Brain microvascular endothelial cell (primary cell): Measurements from ENCODE around the gene SPSB4.

Experiments
- DNase-seq: peaks from one replicate; pipeline ENCODE4 v3.0.0-alpha.2; 2020
- H3K27ac ChIP-seq: fragments of 250-450 bp; sonication (Bioruptor Pico); 2 replicates; pipeline ENCODE4 v1.5.1; 2020; ENCODE audit warnings: mild to moderate bottlenecking, moderate library complexity
- H3K27me3 ChIP-seq: fragments of 250-450 bp; sonication (Bioruptor Pico); replicated peaks from 2 replicates; pipeline ENCODE4 v1.5.1; 2020; ENCODE audit warnings: mild to moderate bottlenecking
- H3K36me3 ChIP-seq: fragments of 250-450 bp; sonication (Bioruptor Pico); replicated peaks from 2 replicates; pipeline ENCODE4 v1.5.1; 2020; ENCODE audit warnings: mild to moderate bottlenecking
- H3K4me3 ChIP-seq: 2 replicates; pipeline ENCODE4 v1.5.1; 2011; ENCODE audit warnings: low read depth, mild to moderate bottlenecking, control low read depth, low read length, moderate library complexity
- CTCF ChIP-seq: IDR thresholded peaks from 2 replicates; pipeline ENCODE4 v1.5.1; 2011; ENCODE audit warnings: low read depth, mild to moderate bottlenecking, moderate library complexity, low read length, control low read depth, inconsistent platforms; ENCODE audit errors: missing control alignments
- in situ Hi-C: cut with HindIII; loops from 2 replicates; pipeline ENCODE4 v1.10.0; 2017; ENCODE audit warnings: low sequenced_read_pairs, low pct_ligation_motif_present

The SPSB4 gene

GRCh38 chr3:141089339-141090152 is 38.4 kb downstream of the SPSB4 start:
- in situ Hi-C loops, result no loop called here
- Histone ChIP-seq H3K27me3 (no peaks in the 10 kb centered on the region), H3K4me3 (no peak overlapping the region), H3K36me3 (no peaks in the 10 kb centered on the region), H3K27ac (no peak overlapping the region)
- DNase-seq, result no peak
- TF ChIP-seq CTCF, result no peak

- in situ Hi-C loops, result no loop called here
- DNase-seq, result no peak
- TF ChIP-seq CTCF, result no peak
- no peak overlapping the region for H3K4me3 ChIP-seq
- no peaks in the 10 kb centered on the region for H3K27me3 ChIP-seq
- no peak overlapping the region for H3K27ac ChIP-seq
- H3K36me3 ChIP-seq, result no peaks in the 10 kb centered on the region
Measured at GRCh38 chr3:141091426-141091825, 40.3 kb downstream of the SPSB4 start.

GRCh38 chr3:141092663-141093062 is 41.5 kb downstream of the SPSB4 start:
- no peak for TF ChIP-seq CTCF
- H3K36me3 ChIP-seq, result no peaks in the 10 kb centered on the region
- H3K4me3 ChIP-seq, result no peak overlapping the region
- no peak overlapping the region for H3K27ac ChIP-seq
- no peak for DNase-seq
- no peaks in the 10 kb centered on the region for H3K27me3 ChIP-seq
- in situ Hi-C loops, result no loop called here

- no peaks in the 10 kb centered on the region for H3K27me3 ChIP-seq
- no peak overlapping the region for H3K27ac ChIP-seq
- TF ChIP-seq CTCF, result no peak
- no peaks in the 10 kb centered on the region for H3K36me3 ChIP-seq
- no peak overlapping the region for H3K4me3 ChIP-seq
- in situ Hi-C loops, result no loop called here
- DNase-seq, result no peak
Measured at GRCh38 chr3:141093397-141093796, 42.2 kb downstream of the SPSB4 start.

- H3K27me3 ChIP-seq, result no peaks in the 10 kb centered on the region
- no peak overlapping the region for H3K4me3 ChIP-seq
- in situ Hi-C loops, result no loop called here
- DNase-seq, result no peak
- H3K27ac ChIP-seq, result no peak overlapping the region
- H3K36me3 ChIP-seq, result no peaks in the 10 kb centered on the region
- TF ChIP-seq CTCF, result no peak
Measured at GRCh38 chr3:141093971-141094684, 43.0 kb downstream of the SPSB4 start.
